SH-SY5Y (cell line): ENCODE data around the gene C19orf73.

ENCODE experiments used
- GATA2 ChIP-seq: IDR thresholded peaks from 2 replicates; pipeline ENCODE4 v1.6.1; 2011; ENCODE audit warnings: mild to moderate bottlenecking, low read depth, low read length
- GATA3 ChIP-seq: IDR thresholded peaks from 2 replicates; pipeline ENCODE4 v1.6.1; 2011; ENCODE audit warnings: low read depth, mild to moderate bottlenecking, low read length, moderate library complexity

- TF ChIP-seq GATA2 = no peak
- no peak for TF ChIP-seq GATA3
Observed at GRCh38 chr19:49151267-49152118, 32.5 kb upstream of the C19orf73 start.
